OCI-LY1 (cell line): ENCODE data around the gene LGMN.
A peak's percentile ranks its signal among the peaks of the same experiment; 100 is the strongest.
"Not testable (repeated sequence)": the region's sequence is repeated elsewhere in the genome, so short reads cannot be mapped to it uniquely, and the experiment has no call there.

Experiments
- H2AFZ ChIP-seq: fragments of 200-600 bp; sonication (generic), shearing (Covaris generic); 2 replicates; pipeline ENCODE4 v1.6.0; 2014; ENCODE audit warnings: antibody characterized with exemption, mild to moderate bottlenecking, low read length
- H3F3A ChIP-seq: fragments of 200-600 bp; sonication (generic), shearing (Covaris generic); 2 replicates; pipeline ENCODE4 v1.6.0; 2014; ENCODE audit warnings: mild to moderate bottlenecking, antibody characterized with exemption, low read length, moderate library complexity; ENCODE audit not compliant: insufficient read depth
- H3K27ac ChIP-seq: fragments of 200-600 bp; sonication (generic); 2 replicates; pipeline ENCODE4 v1.5.1; 2014; ENCODE audit warnings: low read length, mixed run types, mild to moderate bottlenecking, low read depth; ENCODE audit not compliant: poor library complexity, severe bottlenecking
- H3K27me3 ChIP-seq: fragments of 200-600 bp; sonication (generic); 2 replicates; pipeline ENCODE4 v1.6.0; 2014; ENCODE audit warnings: antibody characterized with exemption, mild to moderate bottlenecking, low read length, moderate library complexity; ENCODE audit not compliant: insufficient read depth
- H3K36me3 ChIP-seq: fragments of 200-600 bp; sonication (generic); 2 replicates; pipeline ENCODE4 v1.6.1; 2014; ENCODE audit warnings: mild to moderate bottlenecking, antibody characterized with exemption, low read length, moderate library complexity, mixed read lengths; ENCODE audit not compliant: insufficient read depth
- H3K4me1 ChIP-seq: fragments of 200-600 bp; sonication (generic); 2 replicates; pipeline ENCODE4 v1.5.1; 2014; ENCODE audit warnings: mild to moderate bottlenecking, low read length, moderate library complexity; ENCODE audit not compliant: insufficient read depth, severe bottlenecking
- H3K4me2 ChIP-seq: fragments of 200-600 bp; sonication (generic), shearing (Covaris generic); 2 replicates; pipeline ENCODE4 v1.6.1; 2014; ENCODE audit warnings: low read length
- H3K4me3 ChIP-seq: fragments of 200-600 bp; sonication (generic); 2 replicates; pipeline ENCODE4 v1.5.1; 2014; ENCODE audit warnings: low read length, low read depth, mild to moderate bottlenecking, mixed read lengths; ENCODE audit not compliant: poor library complexity, severe bottlenecking
- H3K79me2 ChIP-seq: fragments of 200-600 bp; shearing (Covaris generic); 2 replicates; pipeline ENCODE4 v1.6.1; 2016; ENCODE audit warnings: mixed run types, low read length, mixed read lengths; ENCODE audit not compliant: insufficient read depth
- H3K9ac ChIP-seq: fragments of 200-600 bp; sonication (generic), shearing (Covaris generic); 2 replicates; pipeline ENCODE4 v1.6.1; 2014; ENCODE audit warnings: mild to moderate bottlenecking, low read length, mixed read lengths
- H3K9me2 ChIP-seq: fragments of 200-600 bp; sonication (generic), shearing (Covaris generic); 2 replicates; pipeline ENCODE4 v1.6.1; 2014; ENCODE audit warnings: low read depth, mild to moderate bottlenecking, low read length, mixed read lengths
- H3K9me3 ChIP-seq: fragments of 200-600 bp; shearing (Covaris generic); 2 replicates; pipeline ENCODE4 v1.6.1; 2014; ENCODE audit warnings: low read length, mixed read lengths
- H4K20me1 ChIP-seq: fragments of 200-600 bp; sonication (generic), shearing (Covaris generic); 2 replicates; pipeline ENCODE4 v1.6.0; 2016; ENCODE audit warnings: mild to moderate bottlenecking, low read length; ENCODE audit not compliant: insufficient read depth
- EZH2 ChIP-seq: fragments of 200-600 bp; sonication (generic), shearing (Covaris generic); IDR thresholded peaks from 2 replicates; pipeline ENCODE4 v1.8.0; 2017; ENCODE audit warnings: borderline replicate concordance, mixed run types, mild to moderate bottlenecking, antibody characterized with exemption, low read length, moderate library complexity, mixed read lengths
- TF ChIP-seq, protein P1 (sequence below): fragments of 200-600 bp; sonication (generic), shearing (Covaris generic); IDR thresholded peaks from 2 replicates; pipeline ENCODE4 v1.5.1; 2017; ENCODE audit warnings: mild to moderate bottlenecking, antibody characterized with exemption, low read length, moderate library complexity, mixed read lengths

The LGMN gene

DNA sequence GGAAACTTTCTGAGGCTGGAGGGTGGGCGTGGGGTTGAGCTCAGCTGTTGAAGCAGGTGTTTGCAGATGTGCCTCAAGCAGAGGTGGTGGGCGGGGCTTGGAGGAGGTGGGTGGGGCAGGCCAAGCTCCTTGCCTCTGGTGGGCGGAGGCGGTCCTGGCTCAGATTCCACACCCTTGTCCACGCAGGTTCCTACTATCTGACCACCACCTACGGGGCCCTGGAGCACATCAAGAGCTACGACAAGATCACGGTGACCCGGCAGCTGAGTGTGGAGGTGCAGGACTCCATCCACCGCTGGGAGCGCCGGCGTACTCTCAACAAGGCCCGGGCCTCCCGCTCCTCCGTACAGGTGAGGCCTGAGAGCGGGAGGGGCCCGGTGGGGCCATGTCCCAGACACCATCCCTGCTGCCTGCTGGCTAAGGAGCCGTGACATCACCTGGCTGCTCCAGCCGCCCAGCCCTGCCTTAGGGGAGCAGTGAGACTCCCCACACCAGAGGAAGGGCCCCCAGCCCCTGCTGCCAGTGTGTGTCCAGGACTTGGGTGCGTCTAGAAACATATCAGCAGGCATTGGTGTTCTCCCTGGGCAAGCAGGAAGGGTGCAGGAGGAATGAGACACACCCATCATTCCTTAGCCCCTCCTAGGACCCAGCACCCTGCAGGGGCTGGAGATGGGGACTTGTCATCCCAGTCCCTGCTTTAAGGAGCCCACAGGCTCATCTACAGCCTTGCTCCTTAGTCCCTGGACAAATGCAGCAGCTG is 63.4 kb downstream of the LGMN start:
- H3K27me3 ChIP-seq, result no peaks in the 10 kb centered on the region
- no peak overlapping the region for H3K27ac ChIP-seq
- TF ChIP-seq, protein P1, sequence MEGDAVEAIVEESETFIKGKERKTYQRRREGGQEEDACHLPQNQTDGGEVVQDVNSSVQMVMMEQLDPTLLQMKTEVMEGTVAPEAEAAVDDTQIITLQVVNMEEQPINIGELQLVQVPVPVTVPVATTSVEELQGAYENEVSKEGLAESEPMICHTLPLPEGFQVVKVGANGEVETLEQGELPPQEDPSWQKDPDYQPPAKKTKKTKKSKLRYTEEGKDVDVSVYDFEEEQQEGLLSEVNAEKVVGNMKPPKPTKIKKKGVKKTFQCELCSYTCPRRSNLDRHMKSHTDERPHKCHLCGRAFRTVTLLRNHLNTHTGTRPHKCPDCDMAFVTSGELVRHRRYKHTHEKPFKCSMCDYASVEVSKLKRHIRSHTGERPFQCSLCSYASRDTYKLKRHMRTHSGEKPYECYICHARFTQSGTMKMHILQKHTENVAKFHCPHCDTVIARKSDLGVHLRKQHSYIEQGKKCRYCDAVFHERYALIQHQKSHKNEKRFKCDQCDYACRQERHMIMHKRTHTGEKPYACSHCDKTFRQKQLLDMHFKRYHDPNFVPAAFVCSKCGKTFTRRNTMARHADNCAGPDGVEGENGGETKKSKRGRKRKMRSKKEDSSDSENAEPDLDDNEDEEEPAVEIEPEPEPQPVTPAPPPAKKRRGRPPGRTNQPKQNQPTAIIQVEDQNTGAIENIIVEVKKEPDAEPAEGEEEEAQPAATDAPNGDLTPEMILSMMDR, result no peak
- TF ChIP-seq EZH2, result no peak
- no peaks in the 10 kb centered on the region for H3K79me2 ChIP-seq
- H3K9me3 ChIP-seq, result no peaks in the 10 kb centered on the region
- H3K36me3 ChIP-seq, result no peaks in the 10 kb centered on the region
- H4K20me1 ChIP-seq, result no peaks in the 10 kb centered on the region
- no peak overlapping the region for H3K4me2 ChIP-seq
- no peak overlapping the region for H3K9ac ChIP-seq
- H3K4me3 ChIP-seq, result no peak overlapping the region
- H3K9me2 ChIP-seq, result no peaks in the 10 kb centered on the region
- no peak overlapping the region for H2AFZ ChIP-seq
- no peaks in the 10 kb centered on the region for H3F3A ChIP-seq
- H3K4me1 ChIP-seq, result no peaks in the 10 kb centered on the region

DNA sequence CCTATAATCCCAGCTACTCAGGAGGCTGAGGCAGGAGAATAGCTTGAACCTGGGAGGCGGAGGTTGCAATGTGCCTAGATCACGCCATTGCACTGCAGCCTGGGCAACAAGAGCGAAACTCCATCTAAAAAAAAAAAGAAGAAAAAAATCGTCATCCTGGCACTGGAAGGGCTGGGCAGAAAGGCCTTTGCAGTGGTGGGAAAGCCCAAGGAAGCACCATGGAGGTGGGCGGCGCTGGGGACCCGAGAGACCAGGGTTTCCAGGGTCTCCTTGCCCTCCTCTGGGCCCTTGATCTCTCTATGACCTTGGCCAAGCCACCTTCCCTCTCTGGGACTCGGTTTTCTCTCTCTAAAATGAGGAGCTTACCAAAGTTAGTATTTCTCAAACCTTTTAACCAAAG is 65.4 kb downstream of the LGMN start:
- Histone ChIP-seq H3K9me3 (no peaks in the 10 kb centered on the region), H3K4me2 (no peak overlapping the region), H3K79me2 (no peaks in the 10 kb centered on the region), H3K36me3 (no peaks in the 10 kb centered on the region), H3K4me1 (no peaks in the 10 kb centered on the region), H3F3A (no peaks in the 10 kb centered on the region), H4K20me1 (no peaks in the 10 kb centered on the region), H2AFZ (no peak overlapping the region), H3K27me3 (no peaks in the 10 kb centered on the region), H3K9me2 (no peaks in the 10 kb centered on the region), H3K4me3 (no peak overlapping the region), H3K9ac (no peak overlapping the region), H3K27ac (no peak overlapping the region)
- TF ChIP-seq, protein P1, result no peak
- TF ChIP-seq EZH2, result no peak

- Histone ChIP-seq H2AFZ (no peak overlapping the region), H3F3A (no peaks in the 10 kb centered on the region), H3K27ac (no peak overlapping the region), H3K27me3 (no peaks in the 10 kb centered on the region), H3K9me3 (no peaks in the 10 kb centered on the region), H3K36me3 (no peaks in the 10 kb centered on the region), H3K4me2 (no peak overlapping the region), H4K20me1 (no peaks in the 10 kb centered on the region), H3K4me3 (no peak overlapping the region), H3K79me2 (no peaks in the 10 kb centered on the region), H3K9me2 (no peaks in the 10 kb centered on the region), H3K4me1 (no peaks in the 10 kb centered on the region), H3K9ac (no peak overlapping the region)
- TF ChIP-seq EZH2, result no peak
- TF ChIP-seq, protein P1, result peak; percentile 88
Measured at GRCh38 chr14:92680781-92681650, 67.4 kb downstream of the LGMN start.

DNA sequence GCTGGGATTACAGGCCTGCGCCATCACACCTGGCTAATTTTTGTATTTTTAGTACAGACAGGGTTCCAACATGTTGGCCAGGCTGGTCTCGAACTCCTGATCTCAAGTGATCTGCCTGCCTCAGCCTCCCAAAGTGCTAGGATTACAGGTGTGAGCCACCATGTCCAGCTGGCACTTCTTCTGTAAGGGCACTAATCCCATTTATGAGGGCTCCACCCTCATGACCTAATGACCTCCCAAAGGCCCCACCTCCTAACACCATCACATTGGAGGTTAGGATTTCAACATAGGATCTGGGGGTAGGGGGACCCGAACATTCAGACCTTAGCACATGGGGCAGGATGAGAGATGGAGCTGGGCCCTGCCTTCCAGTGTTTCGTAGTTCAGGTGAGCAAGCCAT is 68.1 kb downstream of the LGMN start:
- H3K4me3 ChIP-seq, H3F3A ChIP-seq, H3K9me3 ChIP-seq, H3K4me1 ChIP-seq, H3K79me2 ChIP-seq, H2AFZ ChIP-seq, H3K4me2 ChIP-seq, H3K36me3 ChIP-seq, H3K9me2 ChIP-seq, H4K20me1 ChIP-seq, H3K9ac ChIP-seq, H3K27ac ChIP-seq, H3K27me3 ChIP-seq: not testable (repeated sequence)
